Neuronal stem cell (in vitro differentiated cells): Measurements from ENCODE around the gene PRSS21.

Experiments used
- DNase-seq: peaks from one replicate; pipeline ENCODE4 v3.0.0-alpha.2; 2013; ENCODE audit warnings: low spot score
- H2AFZ ChIP-seq: one replicate; pipeline ENCODE4 v1.6.1; 2013; ENCODE audit warnings: mild to moderate bottlenecking, low read length, inconsistent platforms
- H2AK5ac ChIP-seq: 2 replicates; pipeline ENCODE4 v1.6.1; 2013; ENCODE audit warnings: low read depth, mild to moderate bottlenecking, inconsistent platforms, low read length, moderate library complexity, mixed read lengths
- H2BK120ac ChIP-seq: 2 replicates; pipeline ENCODE4 v1.6.1; 2013; ENCODE audit warnings: low read depth, mild to moderate bottlenecking, inconsistent platforms, low read length, moderate library complexity, mixed read lengths
- H2BK12ac ChIP-seq: one replicate; pipeline ENCODE4 v1.6.1; 2013; ENCODE audit warnings: low read length, inconsistent platforms
- H2BK15ac ChIP-seq: 2 replicates; pipeline ENCODE4 v1.6.1; 2013; ENCODE audit warnings: mild to moderate bottlenecking, low read length, inconsistent platforms, mixed read lengths
- H2BK5ac ChIP-seq: one replicate; pipeline ENCODE4 v1.6.1; 2013; ENCODE audit warnings: inconsistent platforms, mild to moderate bottlenecking, low read length, moderate library complexity
- H3K14ac ChIP-seq: one replicate; pipeline ENCODE4 v1.6.1; 2013; ENCODE audit warnings: low read length, inconsistent platforms
- H3K18ac ChIP-seq: 2 replicates; pipeline ENCODE4 v1.6.1; 2013; ENCODE audit warnings: low read length, inconsistent platforms
- H3K23ac ChIP-seq: 2 replicates; pipeline ENCODE4 v1.6.1; 2013; ENCODE audit warnings: low read depth, mild to moderate bottlenecking, mixed read lengths, low read length, inconsistent platforms; ENCODE audit not compliant: poor library complexity
- H3K27ac ChIP-seq: replicated peaks from 3 replicates; pipeline ENCODE4 v1.5.1; 2013; ENCODE audit warnings: low read length, inconsistent platforms
- H3K27me3 ChIP-seq, 3 experiments: 2 replicates each; pipeline ENCODE4 v1.6.1; 2013; ENCODE audit warnings: low read length in 3 of 3, mild to moderate bottlenecking in 2 of 3, inconsistent platforms in 1 of 3, low read depth in 1 of 3, mixed read lengths in 1 of 3, moderate library complexity in 1 of 3; ENCODE audit not compliant: control insufficient read depth in 3 of 3, insufficient read depth in 3 of 3
- H3K36me3 ChIP-seq, 2 donors: replicated peaks in 1 of 2; 2 replicates each; pipeline ENCODE4 v1.6.1; 2013; ENCODE audit warnings: low read length in 2 of 2; ENCODE audit not compliant: control insufficient read depth in 2 of 2, insufficient read depth in 2 of 2
- H3K4ac ChIP-seq: 2 replicates; pipeline ENCODE4 v1.6.1; 2013; ENCODE audit warnings: inconsistent platforms, mild to moderate bottlenecking, low read length, moderate library complexity
- H3K4me1 ChIP-seq, 2 donors: 1 replicate in 1 of 2; 2 replicates in 1 of 2; pipeline ENCODE4 v1.6.1; 2013; ENCODE audit warnings: low read length in 2 of 2, low read depth in 1 of 2; ENCODE audit not compliant: control insufficient read depth in 2 of 2, insufficient read depth in 1 of 2
- H3K4me2 ChIP-seq: one replicate; pipeline ENCODE4 v1.6.1; 2013; ENCODE audit warnings: mild to moderate bottlenecking, low read length, inconsistent platforms; ENCODE audit not compliant: insufficient read depth, poor library complexity, severe bottlenecking
- H3K4me3 ChIP-seq, 2 donors: 2 replicates each; pipeline ENCODE4 v1.5.1; 2013; ENCODE audit warnings: low read length in 2 of 2, mild to moderate bottlenecking in 2 of 2, inconsistent platforms in 1 of 2, moderate library complexity in 1 of 2
- H3K79me1 ChIP-seq: one replicate; pipeline ENCODE4 v1.6.1; 2013; ENCODE audit warnings: low read depth, mild to moderate bottlenecking, inconsistent platforms, low read length, moderate library complexity
- H3K9ac ChIP-seq: one replicate; pipeline ENCODE4 v1.6.1; 2013; ENCODE audit warnings: mild to moderate bottlenecking, low read depth, low read length, inconsistent platforms; ENCODE audit not compliant: poor library complexity
- H3K9me3 ChIP-seq, 2 donors: replicated peaks in 1 of 2; 2 replicates each; pipeline versions ENCODE3 to v1.6.1; 2013; ENCODE audit warnings: low read length in 2 of 2, mild to moderate bottlenecking in 2 of 2, inconsistent platforms in 1 of 2, low read depth in 1 of 2, mixed read lengths in 1 of 2, moderate library complexity in 1 of 2; ENCODE audit not compliant: control insufficient read depth in 2 of 2, insufficient read depth in 1 of 2
- H4K8ac ChIP-seq: one replicate; pipeline ENCODE4 v1.6.1; 2013; ENCODE audit warnings: low read depth, mild to moderate bottlenecking, inconsistent platforms, low read length, moderate library complexity
- H4K91ac ChIP-seq: one replicate; pipeline ENCODE4 v1.6.1; 2013; ENCODE audit warnings: low read length, low read depth, mild to moderate bottlenecking, inconsistent platforms; ENCODE audit not compliant: poor library complexity
- WGBS, 2 donors: extraction: QIAGEN DNeasy Blood & Tissue Kit; methylation state at CpG; one replicate each; pipeline ENCODE4 v1.1.7; 2013; ENCODE audit warnings: missing lambda C conversion rate in 2 of 2, mixed read lengths in 1 of 2; ENCODE audit not compliant: insufficient read length in 2 of 2, insufficient replicate concordance in 1 of 2; ENCODE audit errors: extremely low coverage in 2 of 2; 5-methylcytosine and 5-hydroxymethylcytosine counted together

The PRSS21 gene

DNA sequence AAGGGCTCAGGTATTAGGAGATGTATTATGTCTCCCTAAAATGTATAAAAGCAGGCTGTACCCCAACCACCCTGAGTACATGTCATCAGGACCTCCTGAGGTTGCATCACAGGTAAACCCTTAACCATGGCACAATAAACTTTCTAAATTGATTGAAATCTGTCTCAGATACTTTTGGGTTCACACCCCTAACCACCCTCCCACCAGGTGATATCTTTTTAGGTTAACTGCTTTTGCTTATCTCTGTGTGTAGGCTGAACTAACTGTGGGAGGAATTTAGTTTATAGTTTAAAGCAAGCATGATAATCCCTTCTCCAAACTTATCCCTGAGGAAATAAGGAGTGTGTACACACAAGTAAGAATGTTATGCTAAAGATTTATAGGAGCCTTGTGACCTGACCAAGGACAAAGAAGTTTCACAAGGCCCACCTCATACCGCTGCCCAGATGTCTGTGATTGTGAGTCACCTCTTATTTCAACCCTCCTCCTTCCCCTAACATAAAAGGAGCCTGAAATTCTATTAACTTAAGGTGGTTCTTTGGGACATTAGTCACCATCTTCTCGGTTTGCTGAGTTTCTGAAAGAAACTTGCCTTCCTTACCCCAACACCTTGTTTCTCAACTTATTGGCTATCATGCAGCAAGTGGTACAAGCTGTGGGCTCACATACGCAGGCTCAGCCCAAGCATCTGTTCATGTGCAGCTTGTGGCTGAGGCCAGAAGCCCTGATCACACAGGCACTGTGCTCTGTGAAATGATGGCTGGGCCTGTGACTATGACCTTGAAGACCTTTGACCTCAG is 29.7 kb downstream of the PRSS21 start:
- DNase-seq, result no peak
- no peak overlapping the region for H3K27ac ChIP-seq
- H4K8ac ChIP-seq, result peak overlapping the region; percentile 94

DNA sequence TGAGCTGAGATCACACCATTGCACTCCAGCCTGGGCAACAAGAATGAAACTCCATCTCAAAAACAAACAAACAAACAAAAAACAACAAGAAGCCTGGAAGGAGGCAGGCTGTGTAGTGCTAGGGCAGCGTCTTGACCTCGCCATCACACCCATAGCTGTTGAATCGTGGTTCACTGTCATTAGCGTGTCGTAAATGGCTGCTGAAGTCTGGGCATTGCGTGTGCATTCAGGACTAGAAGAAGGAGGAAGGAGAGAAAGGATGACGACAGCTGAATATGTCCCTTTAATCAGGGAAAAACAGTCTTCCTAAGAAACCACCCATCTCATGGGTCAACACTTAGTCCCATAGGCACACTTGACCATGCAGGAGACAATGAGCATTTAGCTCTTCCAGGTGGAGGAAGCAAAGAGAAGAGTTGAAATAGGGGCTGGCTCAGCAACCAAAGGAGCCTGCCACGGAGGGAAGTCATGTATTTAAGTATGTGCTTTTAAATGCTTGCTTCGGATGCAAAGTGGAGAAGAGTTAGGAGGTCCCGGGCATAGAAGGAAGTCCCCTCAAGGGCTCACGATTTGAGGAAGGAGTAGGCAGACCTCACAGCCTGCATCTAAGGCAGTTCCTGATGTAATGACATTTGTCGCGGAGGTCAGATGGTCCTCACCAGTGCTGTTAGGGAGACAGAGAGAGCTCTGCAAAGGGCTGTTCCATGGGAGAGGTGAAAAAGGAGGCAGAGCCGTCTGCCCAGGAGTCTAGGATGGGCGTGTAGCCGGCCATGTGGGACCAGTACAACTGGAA is 32.1 kb downstream of the PRSS21 start:
- no peak overlapping the region for H4K91ac ChIP-seq
- H2AK5ac ChIP-seq, result no peak overlapping the region
- no peak overlapping the region for H3K4me2 ChIP-seq
- no peak overlapping the region for H2BK120ac ChIP-seq
- H3K9ac ChIP-seq, result no peak overlapping the region
- no peak overlapping the region for H3K18ac ChIP-seq
- H3K36me3 ChIP-seq, result no peaks in the 10 kb centered on the region
- H3K4ac ChIP-seq, result no peak overlapping the region
- H3K4me1 ChIP-seq, result no peaks in the 10 kb centered on the region
- no peak overlapping the region for H3K4me3 ChIP-seq
- no peak overlapping the region for H2BK12ac ChIP-seq
- no peak overlapping the region for H2BK15ac ChIP-seq
- H4K8ac ChIP-seq, result no peak overlapping the region
- H2AFZ ChIP-seq, result no peak overlapping the region
- H3K79me1 ChIP-seq, result peaks cover 3% of the 10 kb centered on the region
- H3K23ac ChIP-seq, result no peak overlapping the region
- H3K14ac ChIP-seq, result no peak overlapping the region
- H3K9me3 ChIP-seq, result peaks cover 2 to 3% of the 10 kb centered on the region in 2 donors
- no peak overlapping the region for H2BK5ac ChIP-seq
- no peak for DNase-seq
- H3K27me3 ChIP-seq, result peaks cover 0 to 8% (median 3%) of the 10 kb centered on the region in 3 experiments
- WGBS, 2 donors, result no CpG with 5 or more reads among the region's 16 CpGs
- no peak overlapping the region for H3K27ac ChIP-seq

More for the DNA sequence above, 29.7 kb downstream of the PRSS21 start:
- Histone ChIP-seq H2BK120ac (no peak overlapping the region), H2BK5ac (no peak overlapping the region), H3K9me3 (peaks cover 0 to 1% of the 10 kb centered on the region in 2 donors), H3K9ac (peak overlapping the region; percentile 74), H3K36me3 (no peaks in the 10 kb centered on the region), H3K4ac (no peak overlapping the region), H2BK15ac (no peak overlapping the region), H3K4me3 (no peak overlapping the region), H3K79me1 (peaks cover 3% of the 10 kb centered on the region), H3K4me2 (no peak overlapping the region), H3K14ac (no peak overlapping the region), H2BK12ac (no peak overlapping the region), H3K27me3 (peaks cover 0 to 8% (median 3%) of the 10 kb centered on the region in 3 experiments), H2AFZ (no peak overlapping the region), H3K23ac (no peak overlapping the region), H4K91ac (no peak overlapping the region), H3K18ac (peak overlapping the region; percentile 33), H3K4me1 (no peaks in the 10 kb centered on the region), H2AK5ac (no peak overlapping the region)
- no CpG with 5 or more reads among the region's 3 CpGs for WGBS, 2 donors

DNA sequence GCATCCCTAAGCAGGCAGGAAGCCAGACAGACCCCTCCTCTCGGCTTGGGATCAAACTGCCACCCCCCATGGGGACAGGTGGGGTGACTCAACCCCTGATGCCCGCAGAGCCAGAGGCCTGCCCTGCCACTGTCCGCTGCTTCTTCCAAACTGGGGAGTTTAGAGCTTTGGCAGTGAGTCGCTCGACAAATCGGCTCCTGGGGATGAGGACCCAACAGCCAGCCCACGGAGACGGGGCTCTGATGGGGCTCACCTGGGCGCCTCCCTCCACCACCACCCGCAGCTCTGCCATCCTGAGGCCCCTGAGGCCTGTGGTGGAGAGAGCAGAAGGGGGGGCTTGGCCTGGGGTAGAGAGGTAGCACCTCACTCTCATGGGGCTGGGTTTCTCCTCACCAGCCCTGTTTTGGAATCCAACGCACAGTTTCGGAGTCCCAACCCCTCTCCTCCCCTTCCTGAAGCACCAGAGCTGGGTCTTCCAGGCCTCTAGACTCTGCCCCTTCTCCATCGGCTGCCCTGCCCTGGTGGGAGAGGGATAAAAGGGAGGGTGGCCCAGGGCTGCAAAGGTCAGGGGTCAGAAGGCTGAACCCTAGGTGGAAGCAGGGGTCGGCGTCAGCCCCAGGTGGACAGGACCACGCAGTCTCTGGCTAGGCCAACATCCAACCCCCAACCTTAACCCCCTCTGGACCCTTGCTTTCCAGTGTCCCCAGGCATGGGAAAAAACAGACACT is 35.1 kb downstream of the PRSS21 start:
- Histone ChIP-seq H3K4me3 (no peak overlapping the region), H2BK15ac (no peak overlapping the region), H3K79me1 (peaks cover 3% of the 10 kb centered on the region), H2BK5ac (no peak overlapping the region), H2AFZ (no peak overlapping the region), H2BK12ac (no peak overlapping the region), H3K9me3 (peaks cover 4 to 14% of the 10 kb centered on the region in 2 donors), H3K4me2 (no peak overlapping the region), H3K4ac (no peak overlapping the region), H3K4me1 (no peaks in the 10 kb centered on the region), H4K8ac (no peak overlapping the region), H3K27ac (no peak overlapping the region), H2AK5ac (no peak overlapping the region), H2BK120ac (no peak overlapping the region), H3K27me3 (peaks cover 0 to 18% (median 6%) of the 10 kb centered on the region in 3 experiments), H4K91ac (no peak overlapping the region), H3K14ac (no peak overlapping the region), H3K23ac (no peak overlapping the region), H3K9ac (no peak overlapping the region), H3K36me3 (no peaks in the 10 kb centered on the region), H3K18ac (no peak overlapping the region)
- no peak for DNase-seq
- no CpG with 5 or more reads among the region's 16 CpGs for WGBS, 2 donors
